ENCODE data around the gene ARHGAP26.

The ARHGAP26 gene

DNA sequence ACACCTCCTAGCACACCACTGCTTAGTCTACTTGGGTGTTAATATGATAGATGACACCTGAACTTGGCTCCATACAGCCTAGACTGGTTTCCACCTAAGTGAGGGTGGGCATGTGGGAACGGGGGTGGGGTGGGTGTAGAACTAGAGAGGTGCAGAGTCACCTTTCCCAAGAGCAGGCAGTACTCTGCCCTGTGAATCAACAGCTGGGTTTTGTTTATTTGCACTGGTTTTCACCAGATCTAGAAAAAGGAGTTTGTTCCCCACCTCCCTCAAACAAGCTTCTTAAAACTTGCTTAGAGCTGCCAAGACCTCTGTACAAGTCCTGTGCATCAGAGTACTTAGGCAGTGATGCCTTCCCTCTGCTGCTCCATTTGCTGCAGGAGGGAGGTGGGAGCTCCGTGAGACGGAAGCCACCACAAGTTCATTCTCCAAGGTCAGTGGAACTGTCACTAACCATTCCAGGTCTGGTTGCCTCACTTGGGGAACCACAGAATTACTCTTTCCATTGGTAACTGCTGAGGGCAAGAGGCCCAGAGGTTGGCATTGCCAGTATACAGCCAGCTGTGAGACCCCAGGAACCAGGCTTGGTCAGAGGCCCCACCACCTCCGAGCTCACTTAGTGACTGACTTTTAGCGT, 469.8 kb downstream of the ARHGAP26 start:
- DNase-seq (ENCODE audit: low read depth in 2 of 2): no peak

DNA sequence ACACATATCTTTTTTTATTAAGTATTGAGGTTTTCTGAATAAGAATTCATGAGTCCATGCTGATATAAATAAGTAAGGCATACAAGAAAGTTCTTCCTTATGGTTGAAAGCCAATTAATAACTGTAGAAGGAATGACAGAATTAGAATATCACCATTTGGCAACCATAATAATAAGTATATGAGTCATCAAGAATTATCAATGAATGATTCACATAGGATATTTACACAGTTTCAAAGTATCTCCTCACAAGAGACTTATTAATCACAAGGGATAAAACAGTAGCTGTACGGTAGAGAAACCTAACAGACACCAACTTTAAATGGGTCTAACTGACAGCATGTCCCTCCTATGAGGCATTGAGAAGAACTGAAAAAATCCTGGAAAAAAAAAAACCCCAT, 471.7 kb downstream of the ARHGAP26 start:
- DNase-seq (ENCODE audit: low read depth in 2 of 2): no peak

DNA sequence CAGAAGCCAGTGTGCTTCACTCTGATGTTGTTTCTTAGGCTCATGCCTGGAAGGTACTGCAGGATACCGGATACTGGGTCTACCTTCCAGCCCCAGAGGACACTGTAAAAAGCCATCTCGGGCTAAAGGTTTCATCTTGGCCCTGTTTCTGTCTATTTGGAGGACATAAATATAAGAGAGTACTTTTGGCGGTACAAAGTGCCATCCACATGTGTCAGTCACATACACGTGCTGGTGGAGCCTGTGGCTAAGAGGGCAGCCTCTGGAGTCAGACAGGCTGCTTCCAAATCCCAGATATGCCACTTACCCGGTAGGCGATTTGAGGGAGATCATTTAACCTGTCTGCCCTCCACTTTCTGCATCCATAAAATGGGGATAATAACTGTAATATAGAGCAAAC, 472.9 kb downstream of the ARHGAP26 start:
- no peak for DNase-seq (ENCODE audit: low read depth in 2 of 2)

DNA sequence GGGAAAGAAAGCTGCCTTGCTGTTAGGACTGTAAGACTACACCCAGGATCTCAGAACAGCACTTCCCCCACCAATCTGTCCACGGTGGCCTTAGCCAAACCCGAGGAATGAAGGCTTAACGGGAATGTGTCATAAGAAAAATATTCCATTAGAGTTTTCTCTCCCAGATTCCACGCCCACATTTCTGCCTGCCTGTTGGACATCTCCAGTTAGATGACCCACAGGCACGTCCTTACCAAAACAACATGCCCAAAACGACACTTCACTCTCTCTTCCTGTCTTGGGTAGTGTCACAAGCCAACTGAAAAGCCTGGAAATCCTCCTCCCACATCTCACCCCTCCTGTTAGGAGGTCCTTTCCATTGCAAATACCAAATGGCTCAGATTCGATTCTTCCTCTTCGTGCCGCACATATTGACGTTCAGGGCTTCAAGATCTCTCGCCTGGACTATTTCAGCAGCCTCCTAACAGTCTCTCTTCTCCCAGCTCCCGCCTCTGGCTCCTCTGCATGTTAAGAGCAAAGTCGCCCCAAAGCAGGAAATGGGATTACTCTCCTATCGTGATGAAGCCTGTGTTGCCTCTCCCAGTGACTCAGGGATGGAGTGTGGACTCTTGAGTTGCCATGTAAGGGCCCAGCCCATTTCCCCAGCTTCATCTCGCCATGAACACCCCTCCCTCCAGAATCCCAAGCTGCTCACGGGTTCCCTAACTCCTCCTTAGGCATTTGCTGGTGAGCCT, 474.0 kb downstream of the ARHGAP26 start:
- DNase-seq (ENCODE audit: low read depth in 2 of 2): no peak

DNA sequence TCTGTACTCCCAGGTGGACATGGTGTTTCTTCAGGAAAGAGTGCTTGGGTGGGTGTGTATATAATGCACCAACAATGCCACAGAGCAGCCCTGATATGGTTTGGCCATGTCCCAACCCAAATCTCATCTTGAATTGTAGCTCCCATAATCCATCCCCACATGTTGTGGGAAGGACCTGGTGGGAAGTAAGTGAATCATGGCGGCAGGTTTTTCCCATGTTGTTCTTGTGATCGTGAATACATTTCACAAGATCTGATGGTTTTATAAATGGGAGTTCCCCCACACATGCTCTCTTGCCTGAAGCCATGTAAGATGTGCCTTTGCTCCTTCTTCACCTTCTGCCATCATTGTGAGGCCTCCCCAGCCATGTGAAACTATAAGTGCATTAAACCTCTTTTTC, 474.8 kb downstream of the ARHGAP26 start:
- no peak for DNase-seq (ENCODE audit: low read depth in 2 of 2)

DNA sequence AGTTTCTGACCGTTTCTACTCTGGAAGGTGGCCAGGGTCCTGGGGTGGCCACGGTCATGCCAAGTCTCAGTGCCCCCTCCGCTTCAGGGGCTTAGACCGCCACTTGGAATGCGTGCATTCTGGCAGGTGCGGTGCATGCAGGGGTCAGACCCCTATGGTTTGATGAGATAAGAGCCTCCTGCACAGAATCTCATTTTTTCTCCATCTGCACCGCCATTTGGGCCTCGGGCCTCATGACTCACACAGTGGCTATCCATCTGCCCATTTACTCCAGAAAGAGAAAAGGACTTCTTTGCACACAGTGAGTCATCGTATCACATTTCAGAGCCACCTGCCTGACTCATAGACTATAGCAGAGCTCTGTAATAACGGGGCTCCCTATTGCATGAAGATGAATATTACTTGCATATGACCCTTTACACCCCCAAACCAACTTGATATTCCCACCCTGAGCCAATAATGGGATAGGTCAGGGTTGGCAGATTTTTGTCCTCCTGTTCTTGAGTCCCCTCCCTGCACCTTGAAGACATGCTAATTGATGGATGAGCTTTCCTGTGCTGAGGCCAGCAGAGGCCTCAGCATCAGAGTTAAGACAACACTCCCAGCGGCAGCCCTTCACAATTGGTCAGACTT, 475.9 kb downstream of the ARHGAP26 start:
- DNase-seq (ENCODE audit: low read depth in 2 of 2): no peak

DNA sequence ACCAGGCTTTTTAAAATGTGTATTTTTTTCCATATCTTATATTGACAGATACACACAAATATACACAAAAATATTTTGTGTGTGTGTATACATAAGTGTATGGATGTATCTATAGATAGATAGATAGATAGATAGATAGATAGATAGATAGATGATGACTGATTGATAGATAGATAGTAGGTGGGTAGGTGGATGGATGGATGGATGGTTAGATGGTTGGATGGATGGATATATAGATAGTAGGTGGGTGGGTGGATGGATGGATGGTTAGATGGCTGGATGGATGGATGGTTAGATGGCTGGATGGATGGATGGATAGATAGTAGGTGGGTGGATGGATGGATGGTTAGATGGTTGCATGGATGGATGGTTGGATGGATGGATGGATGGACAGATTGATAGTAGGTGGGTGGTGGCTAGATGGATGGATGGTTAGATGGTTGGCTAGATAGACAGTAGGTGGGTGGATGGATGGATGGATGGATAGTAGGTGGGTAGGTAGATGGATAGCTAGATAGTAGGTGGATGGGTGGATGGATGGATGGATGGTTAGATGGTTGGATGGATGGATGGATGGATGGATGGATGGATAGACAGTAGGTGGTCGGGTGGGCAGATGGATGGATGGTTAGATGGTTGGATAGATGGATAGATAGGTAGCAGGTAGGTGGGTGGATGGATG, 477.1 kb downstream of the ARHGAP26 start:
- DNase-seq (ENCODE audit: low read depth in 2 of 2): no peak

DNA sequence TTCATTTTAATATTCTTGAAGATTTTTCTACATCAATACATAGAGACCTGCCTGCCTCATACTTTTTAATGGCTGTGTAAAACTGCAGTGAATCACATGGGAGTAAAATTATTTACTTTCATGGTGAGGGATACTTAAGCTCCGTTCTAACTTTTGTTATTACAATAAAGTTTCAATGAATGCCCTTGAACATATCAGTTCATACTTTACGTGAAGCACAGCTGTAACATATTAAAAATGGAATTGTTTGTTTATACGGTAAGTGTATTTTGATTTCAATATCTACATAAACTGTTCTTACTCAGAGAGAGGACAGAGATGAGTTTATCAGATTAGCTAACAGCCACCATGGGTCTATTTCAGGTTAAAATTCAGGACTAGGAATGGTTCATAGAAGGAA, 478.2 kb downstream of the ARHGAP26 start:
- DNase-seq (ENCODE audit: low read depth in 2 of 2): no peak

DNA sequence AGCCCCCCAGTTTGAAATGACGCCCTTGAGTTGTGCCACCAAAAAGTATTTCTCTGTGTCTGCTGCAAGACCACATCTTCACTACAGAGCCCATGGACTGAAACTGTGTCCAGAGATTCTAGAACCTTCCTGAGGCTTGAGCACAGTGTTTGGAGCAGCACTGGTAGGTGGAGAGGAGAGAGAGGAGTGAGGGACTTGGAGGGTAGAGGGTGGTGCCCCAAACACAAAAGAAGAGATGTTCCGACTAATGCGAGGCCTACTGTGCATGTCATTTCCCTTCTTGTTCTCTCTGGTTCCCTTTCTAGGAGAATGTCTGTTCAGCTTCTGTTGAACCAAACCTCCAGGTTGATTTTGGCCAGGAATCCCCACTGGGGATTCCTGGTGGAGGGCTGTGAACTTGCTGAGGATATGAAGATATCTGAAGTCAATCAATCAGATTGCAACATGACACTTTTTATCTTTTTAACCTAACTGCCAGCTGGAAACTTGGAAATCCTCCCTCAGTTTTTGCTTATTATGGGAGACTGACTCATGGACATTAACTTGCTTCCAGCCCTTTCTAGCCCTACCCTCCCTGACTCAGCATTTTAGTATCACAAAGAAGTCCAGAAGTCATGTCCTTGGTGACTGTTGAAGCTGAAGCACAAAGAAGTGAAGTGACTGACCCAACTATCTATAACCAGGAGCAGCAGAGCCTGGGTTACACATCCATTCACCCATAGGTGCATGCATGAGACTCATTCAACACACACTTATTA, 478.8 kb downstream of the ARHGAP26 start:
- DNase-seq (ENCODE audit: low read depth in 2 of 2): no peak

DNA sequence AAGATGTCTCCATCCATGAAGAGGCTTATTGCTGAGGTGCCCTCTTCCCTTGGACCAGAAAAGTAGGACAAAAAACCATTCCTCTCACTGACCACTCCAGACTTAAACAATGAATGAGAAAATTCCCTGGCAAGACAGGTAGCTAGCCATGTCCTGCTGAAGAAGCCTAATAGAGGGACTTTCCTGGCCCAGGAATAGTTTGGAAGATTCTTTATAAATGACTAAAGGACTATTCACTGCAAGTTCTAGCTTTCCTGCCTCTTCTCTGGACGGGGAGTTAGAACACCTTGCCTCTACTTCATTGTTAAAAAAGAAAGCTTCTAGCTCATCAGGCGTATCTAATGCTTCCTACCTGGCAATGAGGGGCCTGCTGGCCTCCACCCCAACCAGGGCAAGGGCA, 479.7 kb downstream of the ARHGAP26 start:
- no peak for DNase-seq (ENCODE audit: low read depth in 2 of 2)

DNA sequence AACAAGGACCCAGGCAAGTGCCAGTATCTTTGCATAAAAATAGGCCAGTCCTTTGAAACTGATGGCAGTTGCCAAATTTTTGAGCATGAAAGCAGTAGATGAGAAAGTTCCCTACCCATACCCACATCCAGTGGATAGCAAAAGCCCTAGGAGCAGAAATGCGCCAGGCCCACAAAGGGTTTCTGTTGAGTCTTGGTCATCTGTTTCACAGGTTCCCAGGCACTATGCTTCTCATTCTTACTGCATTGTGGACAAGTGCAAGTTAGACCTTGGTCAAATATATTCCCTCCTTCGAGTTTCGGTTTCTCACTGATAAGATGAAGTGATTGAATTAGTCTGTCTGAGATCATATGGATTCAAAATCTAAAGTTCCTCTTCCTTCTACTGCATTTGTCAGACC, 481.0 kb downstream of the ARHGAP26 start:
- DNase-seq (ENCODE audit: low read depth in 2 of 2): no peak

DNA sequence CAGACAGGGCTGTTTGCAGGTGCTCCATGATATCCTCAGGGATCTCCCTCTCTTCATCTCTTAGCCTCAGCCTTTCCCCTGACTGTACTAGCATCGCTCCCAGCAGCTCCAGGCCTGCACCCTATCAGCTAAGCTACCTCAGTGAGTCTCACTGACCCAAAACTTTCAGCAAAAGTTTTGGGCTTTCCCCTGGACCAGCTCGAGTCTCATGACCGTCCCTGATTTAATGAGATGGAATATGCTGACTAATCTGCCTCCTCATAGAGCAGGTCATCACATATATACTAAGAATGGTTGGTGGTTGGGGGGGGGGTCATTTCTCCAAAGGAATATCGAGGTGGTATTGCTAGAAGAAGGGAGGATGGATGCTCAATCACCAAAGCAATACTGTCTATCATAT, 481.8 kb downstream of the ARHGAP26 start:
- no peak for DNase-seq (ENCODE audit: low read depth in 2 of 2)

DNA sequence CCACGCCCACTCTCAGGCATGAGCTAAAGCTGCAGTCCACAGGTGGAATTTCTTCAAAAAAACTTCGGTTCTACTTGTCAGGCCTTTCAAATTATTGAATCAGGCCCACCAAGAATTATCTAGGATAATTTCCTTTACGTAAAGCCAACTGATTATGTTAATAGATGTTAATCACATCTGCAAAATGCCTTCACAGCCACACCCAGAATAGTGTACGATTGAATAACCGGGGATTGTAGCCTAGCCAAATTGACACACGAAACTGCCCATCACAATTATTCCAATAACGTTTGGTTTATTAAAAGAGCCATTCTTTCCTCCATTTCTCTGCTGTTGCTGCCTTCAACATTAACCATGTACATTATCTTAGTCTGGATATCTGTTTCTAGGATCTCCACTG, 484.6 kb downstream of the ARHGAP26 start:
- no peak for DNase-seq (ENCODE audit: low read depth in 2 of 2)

DNA sequence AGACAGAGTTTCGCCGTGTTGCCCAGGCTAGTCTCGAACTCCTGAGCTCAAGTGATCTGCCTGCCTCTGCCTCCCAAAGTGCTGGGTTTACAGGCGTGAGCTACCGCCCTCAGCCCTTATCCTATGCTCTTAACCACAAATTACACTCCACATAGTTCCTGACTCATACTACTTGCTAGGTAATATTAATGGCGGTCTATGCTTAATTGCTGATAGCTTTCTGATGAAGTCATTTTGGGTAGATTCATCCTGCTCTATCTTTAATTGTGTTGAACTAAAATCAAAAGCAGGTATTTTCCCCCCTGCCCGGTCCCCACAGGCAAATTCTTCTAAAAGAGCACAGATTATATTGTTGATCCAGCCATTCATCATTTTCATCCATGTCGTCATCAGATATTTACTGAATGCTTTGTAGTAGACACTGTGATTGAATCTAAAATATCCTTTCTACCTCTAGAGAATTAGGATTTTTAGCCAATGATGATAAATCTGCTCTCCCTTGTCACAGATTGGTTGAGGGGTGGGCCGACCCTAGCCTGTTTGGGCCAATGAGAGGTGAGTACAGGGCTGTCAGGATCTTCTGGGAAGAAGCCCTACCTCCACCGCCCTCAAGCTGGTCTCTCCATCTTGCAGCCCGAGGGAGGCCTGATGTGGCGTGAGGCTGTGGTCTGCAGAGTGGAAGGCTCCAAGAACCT, 488.5 kb downstream of the ARHGAP26 start:
- no peak for DNase-seq (ENCODE audit: low read depth in 2 of 2)

DNA sequence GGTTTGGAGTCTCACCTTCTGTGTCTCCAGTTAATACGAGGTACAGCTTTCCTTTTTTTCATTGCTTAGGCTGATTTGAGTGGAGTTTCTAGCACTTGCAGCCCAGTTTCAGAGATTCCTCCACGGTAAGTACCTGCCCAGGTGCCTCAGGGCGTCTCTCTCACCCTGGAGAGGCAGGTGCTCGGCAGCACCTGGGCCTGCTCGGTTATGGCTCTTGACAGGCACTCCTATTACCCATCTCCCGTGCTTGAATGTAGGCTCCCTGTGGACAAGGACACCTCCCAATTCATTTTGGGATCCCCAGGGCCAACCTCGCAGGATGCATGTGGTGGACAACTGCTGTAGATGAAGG, 489.1 kb downstream of the ARHGAP26 start:
- DNase-seq (ENCODE audit: low read depth in 2 of 2): no peak

DNA sequence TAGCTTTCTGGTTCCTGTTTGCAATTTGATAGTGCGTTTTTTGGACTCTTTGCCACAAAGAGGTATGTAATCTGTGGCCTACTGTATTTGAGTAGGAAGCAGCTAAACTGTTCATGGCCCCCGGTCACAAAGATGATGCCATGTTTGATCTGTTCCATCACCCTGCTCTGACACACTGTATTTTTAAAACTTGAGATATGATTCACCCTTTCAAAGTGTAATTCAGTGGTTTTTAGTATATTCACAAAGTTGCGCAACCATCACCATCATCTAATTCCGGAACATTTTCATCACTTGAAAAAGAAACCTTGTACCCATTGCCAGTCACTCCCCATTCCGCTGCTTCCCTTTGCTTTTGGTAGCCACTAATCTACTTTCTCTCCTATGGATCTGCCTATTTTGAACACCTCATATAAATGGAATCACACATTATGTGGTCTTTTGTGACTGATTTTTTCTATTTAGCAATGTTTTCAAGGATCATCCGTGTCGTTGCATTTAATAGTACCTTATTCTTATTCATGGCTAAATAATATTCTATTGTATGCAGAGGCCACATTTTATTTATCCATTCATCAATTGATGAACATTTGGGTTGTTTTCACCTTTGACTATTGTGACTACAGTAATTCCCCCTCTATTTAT, 491.7 kb downstream of the ARHGAP26 start:
- no peak for DNase-seq (ENCODE audit: low read depth in 2 of 2)

DNA sequence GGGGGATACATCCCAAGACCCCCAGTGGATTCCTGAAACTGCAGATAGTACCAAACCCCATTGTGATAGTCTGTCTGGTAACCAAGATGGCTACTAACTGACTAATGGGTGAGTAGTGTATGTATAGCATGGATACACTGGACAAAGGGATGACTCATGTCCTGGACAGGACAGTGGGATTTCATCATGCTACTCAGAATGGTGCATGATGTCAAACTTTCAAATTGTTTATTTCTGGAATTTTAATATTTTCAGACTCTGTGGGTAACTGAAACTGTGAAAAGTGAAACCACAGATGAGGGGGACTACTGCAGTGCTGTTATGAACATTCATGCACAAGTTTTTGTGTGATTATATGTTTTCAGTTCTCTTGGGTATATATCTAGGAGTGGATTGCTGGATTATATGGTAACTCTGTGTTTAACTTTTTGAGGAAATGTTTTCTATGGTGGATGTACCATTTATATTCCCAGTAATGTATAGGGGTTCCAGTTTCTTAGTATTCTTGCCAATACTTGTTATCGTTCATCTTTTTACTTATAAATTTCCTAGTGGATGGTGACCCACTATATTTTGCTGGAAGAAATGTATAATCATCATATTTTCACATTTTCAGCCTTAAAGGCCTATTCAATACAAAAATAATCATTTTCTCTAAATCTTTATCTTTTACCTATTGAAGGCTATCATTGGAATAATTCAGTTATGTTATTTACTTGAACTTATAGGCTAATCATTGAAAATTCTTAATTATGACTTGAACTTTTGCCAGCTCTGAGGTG, 492.4 kb downstream of the ARHGAP26 start:
- DNase-seq (ENCODE audit: low read depth in 2 of 2): no peak

DNA sequence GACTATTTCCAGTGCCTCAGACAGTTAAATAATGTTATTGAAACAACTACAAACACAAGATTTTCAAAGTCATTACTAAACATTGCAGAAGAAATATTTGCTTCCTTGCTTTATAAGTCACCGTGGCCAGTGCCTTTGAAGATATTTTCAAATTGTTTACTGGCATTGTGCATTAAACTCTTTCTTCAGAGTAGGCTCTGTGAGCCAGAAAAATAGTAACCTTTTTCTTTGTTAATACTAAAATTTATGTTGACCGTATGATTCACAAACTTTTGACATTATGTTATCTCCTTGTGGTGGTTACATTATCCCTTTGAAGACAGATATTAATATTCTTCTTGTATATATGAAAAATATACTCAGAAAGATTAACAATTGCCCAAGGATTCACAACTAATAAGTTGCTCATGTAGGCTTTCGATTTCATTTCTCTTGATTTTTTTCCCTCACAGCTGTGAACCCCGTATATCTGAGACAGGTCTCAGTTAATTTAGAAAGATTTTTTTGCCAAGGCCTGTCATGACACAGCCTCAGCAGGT, 493.2 kb downstream of the ARHGAP26 start:
- DNase-seq (ENCODE audit: low read depth in 2 of 2): no peak

DNA sequence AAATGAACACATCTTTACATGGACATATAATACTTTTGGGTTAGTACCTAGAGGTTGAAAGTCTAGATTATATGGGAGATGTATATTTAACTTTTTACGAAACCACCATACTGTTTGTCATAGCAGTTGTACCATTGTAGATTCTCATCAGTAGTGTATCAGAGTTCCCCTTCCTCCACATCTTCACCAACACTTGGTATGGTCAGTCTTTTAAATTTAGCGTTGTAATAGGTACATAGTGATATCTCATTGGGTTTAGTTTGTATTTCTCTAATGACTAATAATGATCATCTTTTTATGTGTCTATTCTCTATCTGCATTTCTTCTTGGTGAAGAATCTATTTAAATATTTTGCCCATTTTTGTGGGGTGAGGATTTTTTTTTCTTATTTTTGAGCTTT, 495.8 kb downstream of the ARHGAP26 start:
- no peak for DNase-seq (ENCODE audit: low read depth in 2 of 2)

DNA sequence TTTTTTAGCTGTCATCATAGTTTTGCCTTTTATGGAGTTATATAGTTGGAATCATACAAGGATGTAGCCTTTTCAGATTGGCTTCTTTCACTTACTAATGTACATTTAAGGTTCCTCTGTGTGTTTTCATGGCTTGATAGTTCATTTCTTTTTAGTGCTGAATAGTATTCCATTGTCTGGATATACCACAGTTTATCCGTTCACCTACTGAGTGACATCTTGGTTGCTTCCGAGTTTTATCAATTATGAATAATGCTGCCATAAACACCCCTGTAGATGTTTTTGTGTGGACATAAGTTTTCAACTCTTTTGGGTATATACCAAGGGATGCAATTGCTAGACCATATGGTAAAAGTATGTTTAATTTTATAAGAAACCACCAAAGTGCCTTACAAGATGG, 497.0 kb downstream of the ARHGAP26 start:
- DNase-seq (ENCODE audit: low read depth in 2 of 2): no peak

All from stimulated activated CD4-positive, alpha-beta T cell treated with anti-CD3 and anti-CD28 coated beads, Interleukin-1b, Interleukin-23, amount 100 ng/mL, for 4 hours (primary cell).